HG02763 (cell line): ENCODE measurements around the gene RPLP1.

Source experiments
- ATAC-seq: cut with Tn5 transposase; IDR thresholded peaks from one replicate; pipeline ENCODE4 v1.9.1; 2021; ENCODE audit warnings: mild to moderate bottlenecking, moderate library complexity; ENCODE audit not compliant: unreplicated experiment

RPLP1 gene

DNA sequence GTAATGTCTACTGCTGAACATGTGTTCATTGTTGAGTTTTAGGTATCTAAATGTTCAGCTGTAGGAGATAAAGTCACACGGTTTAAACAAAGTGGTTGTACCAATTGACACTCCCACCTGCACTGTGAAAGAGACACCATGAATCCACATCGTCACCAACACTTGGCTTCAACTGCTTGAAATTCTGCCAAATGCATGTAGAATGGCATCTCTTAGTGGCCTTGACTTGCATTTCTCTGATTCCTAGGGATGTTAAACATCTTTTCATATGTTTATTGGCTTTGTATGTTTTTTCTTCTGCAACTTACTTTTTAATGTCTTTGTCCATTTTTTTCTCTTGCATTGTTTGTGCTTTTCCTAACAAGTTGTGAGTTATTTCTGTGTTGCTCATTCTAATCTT, 43.4 kb downstream of the RPLP1 start:
- ATAC-seq = no peak

DNA sequence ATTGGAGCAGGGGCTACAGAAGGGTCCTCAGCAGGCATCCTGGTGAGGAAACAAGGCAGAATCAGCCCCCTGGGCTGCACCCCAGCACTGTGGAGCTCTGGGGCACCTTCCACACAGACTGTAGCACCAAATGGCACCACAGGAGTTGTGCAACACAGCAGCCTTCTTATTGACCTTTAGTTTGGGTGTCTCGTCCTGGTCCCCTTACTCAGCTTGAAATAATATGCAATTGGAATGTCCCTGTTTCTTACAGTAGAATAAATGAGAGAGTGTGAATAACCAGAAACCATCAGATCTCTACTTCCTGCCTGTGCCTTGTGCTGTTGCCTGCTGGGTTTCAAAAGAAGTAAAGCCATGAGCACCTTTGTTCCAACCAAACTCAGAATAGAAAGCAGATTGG, 44.5 kb downstream of the RPLP1 start:
- no peak for ATAC-seq

- ATAC-seq = no peak
Measured at GRCh38 chr15:69497667-69498066, 45.0 kb downstream of the RPLP1 start.

DNA sequence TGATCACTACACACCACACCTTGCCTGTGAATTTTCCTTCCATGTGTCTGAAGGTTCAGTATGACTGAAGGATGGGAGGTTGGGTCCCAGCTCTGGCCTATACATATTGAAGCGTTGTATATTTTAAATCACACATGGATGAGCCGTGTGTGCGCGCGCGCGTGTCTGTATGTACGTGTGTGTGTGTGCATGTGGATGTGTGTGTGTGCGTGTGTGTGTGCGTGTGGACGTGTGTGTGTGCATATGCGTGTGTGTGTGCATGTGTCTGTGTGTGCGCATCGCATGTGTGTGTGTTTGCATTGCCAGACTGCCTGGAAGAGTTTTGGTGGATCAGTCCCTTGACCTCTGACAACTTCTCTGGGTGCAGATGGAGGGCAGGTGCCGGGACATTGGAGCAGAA, 45.7 kb downstream of the RPLP1 start:
- no peak for ATAC-seq

- no peak for ATAC-seq
Measured at GRCh38 chr15:69498987-69499386, 46.4 kb downstream of the RPLP1 start.

GRCh38 chr15:69499521-69500211, 47.0 kb downstream of the RPLP1 start:
- ATAC-seq = no peak

DNA sequence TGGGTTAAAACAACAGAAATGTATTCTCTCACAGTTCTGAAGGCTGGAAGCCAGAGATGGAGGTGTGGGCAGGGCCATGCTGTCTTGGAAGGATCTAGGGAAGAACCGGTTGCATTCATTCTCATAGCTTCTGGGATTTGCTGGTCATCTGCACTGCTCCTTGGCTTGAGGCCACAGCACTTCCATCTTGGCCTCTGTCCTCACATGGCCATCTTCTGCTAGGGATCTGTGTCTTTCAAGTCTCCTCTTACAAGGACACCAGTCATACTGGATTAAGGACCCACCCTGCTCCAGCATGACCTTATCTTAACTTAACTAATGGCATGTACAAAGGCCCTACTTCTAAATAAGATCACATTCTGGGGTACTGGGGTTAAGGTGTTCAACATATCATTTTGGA, 47.7 kb downstream of the RPLP1 start:
- ATAC-seq = no peak

DNA sequence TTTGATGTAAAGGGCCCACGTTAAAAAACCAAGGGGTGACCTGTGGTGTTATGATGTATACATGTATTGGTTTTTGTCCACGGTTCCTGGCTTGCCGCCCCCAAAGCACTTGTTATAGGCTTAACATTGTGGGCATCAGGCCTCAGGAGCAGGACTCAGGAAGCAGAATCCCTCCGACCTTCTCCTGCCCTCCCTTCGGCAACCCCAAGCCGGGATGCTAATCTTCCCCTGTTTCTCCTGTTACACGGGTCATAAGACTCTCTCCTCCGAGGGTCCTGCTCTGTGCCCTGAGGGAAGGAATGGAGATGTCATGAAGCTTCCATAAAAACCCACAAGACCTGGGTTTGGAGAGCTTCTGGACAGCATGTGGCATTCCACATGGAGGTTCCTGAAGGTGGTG, 48.8 kb downstream of the RPLP1 start:
- ATAC-seq = no peak

GRCh38 chr15:69502470-69503045, 49.9 kb downstream of the RPLP1 start:
- no peak for ATAC-seq

GRCh38 chr15:69504352-69505040, 51.9 kb downstream of the RPLP1 start:
- no peak for ATAC-seq
